Naive thymus-derived CD8-positive, alpha-beta T cell (primary cell): ENCODE data around the gene RAET1G. TPM values are rescaled to one million over a fixed set of nuclear protein-coding genes. Genes with fewer than 3 reads are reported as not detected.
"Not testable (repeated sequence)": the region's sequence is repeated elsewhere in the genome, so short reads cannot be mapped to it uniquely, and the experiment has no call there.

Source experiments
- ATAC-seq, 2 donors: fragments of 150-1000 bp; cut with Tn5 transposase in 1 of 2; sonication (Bioruptor Pico), chemical (Tn5 transposase) in 1 of 2; 1 replicate in 1 of 2; 2 replicates in 1 of 2; pipeline ENCODE4 v1.10.0; 2021; ENCODE audit warnings: mild to moderate bottlenecking in 2 of 2, moderate library complexity in 2 of 2
- POLR2A ChIA-PET: fragments of 350-600 bp; sonication (Branson Sonifier 250); formaldehyde crosslinking; loops from one replicate; lab custom pipeline; 2021; ENCODE audit warnings: antibody characterized with exemption; lab: Charles Lee
- DNase-seq, 10 donors: peaks; one replicate each; pipeline versions ENCODE4 v3.0.0 to v3.0.0-alpha.2; 2020 to 2022
- H3K27ac Mint-ChIP-seq, 10 donors: one replicate each; pipeline ENCODE4 v1.8.0; 2020 to 2022; ENCODE audit warnings: mild to moderate bottlenecking in 10 of 10, mixed read lengths in 10 of 10, moderate library complexity in 4 of 10, inconsistent platforms in 1 of 10
- H3K27me3 Mint-ChIP-seq, 5 donors: one replicate each; pipeline ENCODE4 v1.8.0; 2021 to 2022; ENCODE audit warnings: mixed read lengths in 5 of 5
- H3K36me3 Mint-ChIP-seq, 3 donors: one replicate each; pipeline ENCODE4 v1.8.0; 2020 to 2022; ENCODE audit warnings: mixed read lengths in 3 of 3, mild to moderate bottlenecking in 2 of 3, inconsistent platforms in 1 of 3
- H3K4me1 Mint-ChIP-seq, 4 donors: one replicate each; pipeline ENCODE4 v1.8.0; 2021 to 2022; ENCODE audit warnings: mixed read lengths in 4 of 4
- H3K4me3 Mint-ChIP-seq, 10 donors: one replicate each; pipeline ENCODE4 v1.8.0; 2020 to 2022; ENCODE audit warnings: mild to moderate bottlenecking in 10 of 10, mixed read lengths in 10 of 10, moderate library complexity in 6 of 10, inconsistent platforms in 1 of 10
- H3K9me3 Mint-ChIP-seq, 9 donors: one replicate each; pipeline ENCODE4 v1.8.0; 2020 to 2022; ENCODE audit warnings: mixed read lengths in 9 of 9, mild to moderate bottlenecking in 3 of 9, inconsistent platforms in 1 of 9, moderate library complexity in 1 of 9
- polyA plus RNA-seq, 3 donors: library from polyadenylated mRNA; unstranded; fragments of 300-500 nt; fragmentation: Illumina TruSeq; gene quantifications; one replicate each; pipeline ENCODE4 v1.2.3, GENCODE V29; 2021
- total RNA-seq, 8 experiments: library from RNA in 2 of 8; stranded (reverse) in 2 of 8; gene quantifications; one replicate each; pipeline ENCODE4 v1.2.3 and lab custom pipeline; 2021 to 2026

The RAET1G gene
- total and polyA plus RNA-seq, 5 experiments from 2014 or later: not detected

GRCh38 chr6:149939356-149939648 lies 16.4 kb upstream of the RAET1G start:
- no peak for ATAC-seq
- Mint-ChIP-seq H3K4me3 (peak overlapping the region; percentile 66 to 90 (median 84)), H3K4me1 (peaks cover 15 to 42% (median 39%) of the 10 kb centered on the region in 4 donors), H3K36me3 (peaks cover 0 to 6% (median 1%) of the 10 kb centered on the region in 3 donors), H3K9me3 (peaks cover 0 to 2% (median 0%) of the 10 kb centered on the region in 9 donors), H3K27ac (peak overlapping the region in 8 of 10 donors; percentile 48 to 95 (median 84)), H3K27me3 (peaks cover 42 to 66% (median 58%) of the 10 kb centered on the region in 5 donors)
- POLR2A ChIA-PET: no interaction called here
- DNase-seq: no peak

GRCh38 chr6:149938571-149939355 lies 15.8 kb upstream of the RAET1G start:
- Mint-ChIP-seq H3K4me3 (peak overlapping the region; percentile 66 to 90 (median 84)), H3K9me3 (peaks cover 0 to 2% (median 0%) of the 10 kb centered on the region in 9 donors), H3K27ac (peak overlapping the region in 9 of 10 donors; percentile 48 to 95 (median 82)), H3K4me1 (peaks cover 15 to 44% (median 39%) of the 10 kb centered on the region in 4 donors), H3K36me3 (peaks cover 0 to 6% (median 1%) of the 10 kb centered on the region in 3 donors), H3K27me3 (peaks cover 46 to 70% (median 61%) of the 10 kb centered on the region in 5 donors)
- DNase-seq (peak in 7 of 10 donors; percentile 42 to 61 (median 54)), ATAC-seq (peak; percentile 12 to 49)
- POLR2A ChIA-PET: no interaction called here

DNA sequence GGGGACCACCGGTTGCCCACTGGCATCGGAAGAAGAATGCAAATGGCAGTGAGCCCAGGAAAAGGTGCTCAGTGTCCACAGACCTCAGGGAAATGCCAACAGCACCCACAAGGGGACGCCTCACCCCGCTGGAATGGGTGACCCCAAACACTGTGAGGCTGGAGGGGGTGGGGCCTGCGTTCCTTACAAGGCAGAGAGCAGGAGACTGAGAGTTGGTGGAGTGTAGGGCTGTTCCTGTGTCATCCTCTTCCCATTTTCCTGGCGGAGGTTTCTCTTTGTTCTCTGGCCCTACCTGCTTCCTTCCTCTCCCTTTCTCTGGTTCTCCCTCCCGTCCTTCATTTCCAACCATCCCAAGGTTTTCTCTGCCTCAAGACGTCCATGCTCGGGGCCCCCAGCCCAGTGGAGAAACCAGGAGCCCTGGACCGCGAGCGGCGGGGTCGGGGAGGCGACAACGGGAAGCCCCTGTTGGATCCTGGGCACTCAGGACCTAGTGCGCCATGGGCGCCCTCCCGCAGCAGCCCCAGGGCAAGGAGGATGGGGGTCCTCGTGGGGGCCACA lies 15.2 kb upstream of the RAET1G start:
- Mint-ChIP-seq H3K4me3 (peak overlapping the region; percentile 52 to 90 (median 81)), H3K27ac (peak overlapping the region in 3 of 10 donors; percentile 24 to 94 (median 25)), H3K27me3 (peaks cover 53 to 76% (median 67%) of the 10 kb centered on the region in 5 donors), H3K4me1 (peaks cover 15 to 44% (median 39%) of the 10 kb centered on the region in 4 donors)
- H3K9me3 Mint-ChIP-seq, H3K36me3 Mint-ChIP-seq, DNase-seq, POLR2A ChIA-PET, ATAC-seq: not testable (repeated sequence)

- ATAC-seq: no peak
- POLR2A ChIA-PET: no interaction called here
- Mint-ChIP-seq H3K4me1 (peaks cover 11 to 35% (median 32%) of the 10 kb centered on the region in 4 donors), H3K9me3 (peaks cover 0 to 2% (median 0%) of the 10 kb centered on the region in 9 donors), H3K4me3 (no peak overlapping the region), H3K27ac (no peak overlapping the region), H3K36me3 (peaks cover 0 to 6% (median 1%) of the 10 kb centered on the region in 3 donors), H3K27me3 (peaks cover 59 to 88% (median 75%) of the 10 kb centered on the region in 5 donors)
- DNase-seq: no peak
Measured at GRCh38 chr6:149936743-149937142, 13.8 kb upstream of the RAET1G start.

DNA sequence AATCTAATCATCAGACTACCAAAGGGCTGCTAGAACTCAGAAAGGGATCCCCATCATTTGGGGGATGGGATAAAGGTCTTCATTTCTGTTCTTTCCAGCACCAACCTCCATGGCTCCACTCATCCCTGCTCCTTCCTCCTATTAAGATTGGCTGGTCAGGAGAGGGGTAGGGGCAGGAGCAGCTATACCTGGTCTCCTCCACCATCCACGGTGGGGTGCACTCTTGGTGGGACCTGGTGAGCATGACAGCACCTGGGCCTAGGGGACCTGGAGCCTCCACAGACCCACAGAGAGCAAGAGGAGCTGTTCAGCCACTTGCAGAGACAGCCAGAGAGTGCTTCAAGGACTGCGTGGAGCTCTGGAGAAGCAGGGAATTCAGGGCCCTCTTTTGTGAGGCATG lies 12.7 kb upstream of the RAET1G start:
- peaks cover 64 to 98% (median 81%) of the 10 kb centered on the region in 5 donors for H3K27me3 Mint-ChIP-seq
- POLR2A ChIA-PET: no interaction called here
- no peak for DNase-seq
- H3K27ac Mint-ChIP-seq: no peak overlapping the region
- no peak for ATAC-seq
- peaks cover 0 to 2% (median 0%) of the 10 kb centered on the region in 9 donors for H3K9me3 Mint-ChIP-seq
- peaks cover 0 to 6% (median 0%) of the 10 kb centered on the region in 3 donors for H3K36me3 Mint-ChIP-seq
- H3K4me1 Mint-ChIP-seq: peaks cover 8 to 27% (median 25%) of the 10 kb centered on the region in 4 donors
- no peak overlapping the region for H3K4me3 Mint-ChIP-seq

DNA sequence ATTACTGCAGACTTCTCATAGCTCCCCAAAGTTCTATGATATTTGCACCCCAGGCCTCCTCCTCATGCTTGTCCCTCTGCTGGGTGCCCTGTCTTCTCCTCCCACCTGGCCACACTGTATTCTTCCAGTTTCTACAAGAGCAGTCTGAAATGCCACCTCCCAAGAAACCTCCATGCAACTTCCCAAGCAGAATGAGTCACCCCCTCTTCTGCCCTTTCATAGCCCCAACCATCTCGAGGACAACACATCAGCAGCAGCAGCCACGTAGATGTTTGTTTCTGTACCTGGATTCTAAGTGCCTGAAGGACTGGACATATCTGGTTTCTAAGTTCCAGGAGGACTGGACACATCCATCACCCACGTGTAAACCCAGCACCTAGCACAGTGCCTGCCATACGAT lies 12.3 kb upstream of the RAET1G start:
- POLR2A ChIA-PET: no interaction called here
- no peak for DNase-seq
- Mint-ChIP-seq H3K27ac (no peak overlapping the region), H3K4me1 (peaks cover 8 to 27% (median 21%) of the 10 kb centered on the region in 4 donors), H3K9me3 (peaks cover 0 to 2% (median 0%) of the 10 kb centered on the region in 9 donors), H3K27me3 (peaks cover 66 to 98% (median 81%) of the 10 kb centered on the region in 5 donors), H3K36me3 (peaks cover 0 to 6% (median 0%) of the 10 kb centered on the region in 3 donors), H3K4me3 (no peak overlapping the region)
- ATAC-seq: no peak

GRCh38 chr6:149934249-149935156 lies 11.6 kb upstream of the RAET1G start:
- Mint-ChIP-seq H3K4me3 (no peak overlapping the region), H3K36me3 (peaks cover 0 to 6% (median 0%) of the 10 kb centered on the region in 3 donors), H3K27ac (peak overlapping the region in 1 of 10 donors; percentile 27), H3K27me3 (peaks cover 67 to 98% (median 81%) of the 10 kb centered on the region in 5 donors), H3K4me1 (peaks cover 8 to 26% (median 16%) of the 10 kb centered on the region in 4 donors), H3K9me3 (peaks cover 0 to 2% (median 0%) of the 10 kb centered on the region in 9 donors)
- POLR2A ChIA-PET: no interaction called here
- peak; percentile 49 to 57 for ATAC-seq
- peak; percentile 41 to 83 (median 69) for DNase-seq

DNA sequence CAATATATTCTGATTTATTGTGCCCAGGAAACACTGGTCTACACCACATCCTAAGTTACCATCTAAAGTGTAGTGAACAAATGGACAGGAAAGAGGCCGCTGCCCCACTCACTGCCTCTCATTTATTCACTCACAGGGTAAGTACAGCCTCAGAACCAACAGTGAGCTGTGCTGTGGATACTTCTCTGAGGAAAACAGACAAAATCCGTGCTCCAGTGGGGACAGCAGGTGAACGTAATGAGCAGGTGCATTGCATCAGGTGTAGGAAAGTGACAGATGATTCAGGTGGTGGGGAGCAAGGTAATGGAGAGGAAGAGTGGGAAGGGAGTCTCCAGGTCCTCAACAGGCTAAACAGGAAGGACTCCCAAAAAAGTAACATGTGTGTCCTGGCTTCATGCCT lies 10.5 kb upstream of the RAET1G start:
- no peaks in the 10 kb centered on the region for H3K36me3 Mint-ChIP-seq
- H3K9me3 Mint-ChIP-seq: no peaks in the 10 kb centered on the region
- POLR2A ChIA-PET: no interaction called here
- no peak overlapping the region for H3K27ac Mint-ChIP-seq
- ATAC-seq (no peak), DNase-seq (no peak)
- H3K27me3 Mint-ChIP-seq: peaks cover 69 to 98% (median 84%) of the 10 kb centered on the region in 5 donors
- peaks cover 2 to 16% (median 8%) of the 10 kb centered on the region in 4 donors for H3K4me1 Mint-ChIP-seq
- no peak overlapping the region for H3K4me3 Mint-ChIP-seq

GRCh38 chr6:149933036-149933435 lies 10.1 kb upstream of the RAET1G start:
- no peak overlapping the region for H3K27ac Mint-ChIP-seq
- H3K9me3 Mint-ChIP-seq: no peaks in the 10 kb centered on the region
- peaks cover 0 to 11% (median 4%) of the 10 kb centered on the region in 4 donors for H3K4me1 Mint-ChIP-seq
- no peak overlapping the region for H3K4me3 Mint-ChIP-seq
- H3K27me3 Mint-ChIP-seq: peaks cover 73 to 100% (median 88%) of the 10 kb centered on the region in 5 donors
- no peak for ATAC-seq
- no peaks in the 10 kb centered on the region for H3K36me3 Mint-ChIP-seq
- POLR2A ChIA-PET: no interaction called here
- DNase-seq: no peak

GRCh38 chr6:149931501-149931900 lies 8.6 kb upstream of the RAET1G start:
- peaks cover 69 to 100% (median 88%) of the 10 kb centered on the region in 5 donors for H3K27me3 Mint-ChIP-seq
- H3K36me3 Mint-ChIP-seq: no peaks in the 10 kb centered on the region
- H3K9me3 Mint-ChIP-seq: no peaks in the 10 kb centered on the region
- H3K4me1 Mint-ChIP-seq: peaks cover 0 to 6% (median 0%) of the 10 kb centered on the region in 4 donors
- no peak overlapping the region for H3K4me3 Mint-ChIP-seq
- DNase-seq (no peak), ATAC-seq (no peak)
- no peak overlapping the region for H3K27ac Mint-ChIP-seq
- POLR2A ChIA-PET: no interaction called here

DNA sequence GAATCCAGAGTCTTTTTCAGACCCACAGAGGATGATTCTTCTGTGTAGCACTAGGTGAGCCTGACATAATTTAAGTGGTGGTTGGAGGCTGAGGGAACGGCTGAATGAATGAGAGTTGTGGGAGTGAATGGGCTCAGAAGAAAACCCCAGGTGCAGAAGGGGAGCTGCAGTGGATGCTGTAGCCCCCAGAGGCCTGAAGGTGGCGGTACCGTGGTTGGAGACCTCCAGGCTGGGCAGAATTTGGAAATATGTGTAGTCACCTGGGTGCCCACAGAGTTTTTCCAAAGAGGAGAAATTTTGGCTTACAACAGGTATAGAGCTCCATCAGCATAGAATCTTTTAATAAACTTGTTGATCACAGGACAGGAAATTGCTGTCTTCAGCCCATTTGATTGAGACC lies 6.5 kb upstream of the RAET1G start:
- no peak overlapping the region for H3K4me3 Mint-ChIP-seq
- ATAC-seq (no peak), DNase-seq (no peak)
- POLR2A ChIA-PET: no interaction called here
- H3K27me3 Mint-ChIP-seq: peaks cover 63 to 99% (median 83%) of the 10 kb centered on the region in 5 donors
- no peaks in the 10 kb centered on the region for H3K36me3 Mint-ChIP-seq
- no peak overlapping the region for H3K27ac Mint-ChIP-seq
- peaks cover 5 to 18% (median 11%) of the 10 kb centered on the region in 4 donors for H3K4me1 Mint-ChIP-seq
- no peaks in the 10 kb centered on the region for H3K9me3 Mint-ChIP-seq

GRCh38 chr6:149927025-149927424 lies 4.1 kb upstream of the RAET1G start:
- Mint-ChIP-seq H3K4me1 (peaks cover 14 to 32% (median 26%) of the 10 kb centered on the region in 4 donors), H3K27me3 (peaks cover 66 to 99% (median 85%) of the 10 kb centered on the region in 5 donors)
- DNase-seq, ATAC-seq, POLR2A ChIA-PET, H3K4me3 Mint-ChIP-seq, H3K36me3 Mint-ChIP-seq, H3K27ac Mint-ChIP-seq, H3K9me3 Mint-ChIP-seq: not testable (repeated sequence)
